Urinary bladder (tissue), 4 donors: ENCODE results near the gene CXXC5. TPM values are rescaled to one million over a fixed set of nuclear protein-coding genes. Genes with fewer than 3 reads are reported as not detected.

Experiments used
- DNase-seq: peaks from one replicate; pipeline ENCODE4 v3.0.0-alpha.2; 2015; ENCODE audit errors: extremely low spot score
- H3K27ac ChIP-seq: one replicate; pipeline ENCODE4 v1.5.1; 2013; ENCODE audit warnings: low read depth, mild to moderate bottlenecking, moderate library complexity
- H3K36me3 ChIP-seq: one replicate; pipeline ENCODE4 v1.6.1; 2013; ENCODE audit warnings: mild to moderate bottlenecking, moderate library complexity; ENCODE audit not compliant: insufficient read depth
- H3K4me1 ChIP-seq: one replicate; pipeline ENCODE4 v1.6.1; 2013; ENCODE audit warnings: mild to moderate bottlenecking, moderate library complexity; ENCODE audit not compliant: insufficient read depth
- H3K4me3 ChIP-seq: one replicate; pipeline ENCODE4 v1.5.1; 2013; ENCODE audit warnings: low read depth, low read length
- whole genome bisulfite sequencing: extraction: QIAGEN DNeasy Blood & Tissue Kit; methylation state at CpG from one replicate; pipeline ENCODE4 v1.1.7; 2013; 5-methylcytosine and 5-hydroxymethylcytosine counted together
- polyA plus RNA-seq: library from polyadenylated mRNA; stranded (reverse); fragments of 200-250 nt; gene quantifications from one replicate; pipeline ENCODE4 v1.2.3, GENCODE V29; 2013
- total RNA-seq: library from RNA; depleted of rRNA; stranded (reverse); fragments of >200 nt; gene quantifications from one replicate; pipeline ENCODE4 v1.2.3, GENCODE V29; 2014
- donor health status: healthy with polysubstance abuse.
- donor health status: healthy.

Gene CXXC5
- total and polyA plus RNA-seq, 2 donors, result 28.0 to 28.2 TPM

DNA sequence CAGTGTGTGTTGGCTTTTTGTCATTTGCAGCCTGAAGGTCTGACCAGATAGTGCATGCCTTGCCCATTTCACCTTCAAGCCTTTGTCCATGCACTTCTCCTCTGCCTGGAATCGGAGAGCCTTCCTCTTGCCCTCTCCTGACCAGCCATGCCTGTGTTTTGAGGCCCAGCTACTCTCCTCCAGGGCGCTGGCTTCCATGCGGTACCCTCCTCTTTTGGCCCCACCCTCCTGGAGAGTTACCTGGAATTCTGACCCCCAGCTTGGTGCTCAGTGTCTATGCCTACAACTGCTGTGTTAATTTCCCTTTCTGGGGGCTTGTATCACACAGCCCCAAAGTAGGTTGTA is 52.5 kb downstream of the CXXC5 start:
- no peak overlapping the region for H3K4me3 ChIP-seq
- H3K36me3 ChIP-seq, result no peaks in the 10 kb centered on the region
- WGBS, result 91% methylated on average over 3 of the region's 3 CpGs
- DNase-seq, result no peak
- H3K27ac ChIP-seq, result no peak overlapping the region
- no peaks in the 10 kb centered on the region for H3K4me1 ChIP-seq

- Histone ChIP-seq H3K36me3 (no peaks in the 10 kb centered on the region), H3K27ac (no peak overlapping the region), H3K4me1 (no peaks in the 10 kb centered on the region), H3K4me3 (no peak overlapping the region)
- no peak for DNase-seq
- 42% methylated on average over 22 of the region's 22 CpGs for WGBS
These were observed 53.0 kb downstream of the CXXC5 start for GRCh38 chr5:139701056-139701741.

- DNase-seq, result no peak
- Histone ChIP-seq H3K4me3 (no peak overlapping the region), H3K36me3 (no peaks in the 10 kb centered on the region), H3K4me1 (no peaks in the 10 kb centered on the region), H3K27ac (no peak overlapping the region)
- 87% methylated on average over 3 of the region's 3 CpGs for WGBS
These were observed 54.4 kb downstream of the CXXC5 start for GRCh38 chr5:139702548-139702947.

- H3K27ac ChIP-seq, result no peak overlapping the region
- DNase-seq, result no peak
- H3K36me3 ChIP-seq, result no peaks in the 10 kb centered on the region
- peaks cover 1% of the 10 kb centered on the region for H3K4me1 ChIP-seq
- WGBS, result 97% methylated on average over 4 of the region's 4 CpGs
- no peak overlapping the region for H3K4me3 ChIP-seq
These were observed 56.6 kb downstream of the CXXC5 start for GRCh38 chr5:139704748-139705147.

DNA sequence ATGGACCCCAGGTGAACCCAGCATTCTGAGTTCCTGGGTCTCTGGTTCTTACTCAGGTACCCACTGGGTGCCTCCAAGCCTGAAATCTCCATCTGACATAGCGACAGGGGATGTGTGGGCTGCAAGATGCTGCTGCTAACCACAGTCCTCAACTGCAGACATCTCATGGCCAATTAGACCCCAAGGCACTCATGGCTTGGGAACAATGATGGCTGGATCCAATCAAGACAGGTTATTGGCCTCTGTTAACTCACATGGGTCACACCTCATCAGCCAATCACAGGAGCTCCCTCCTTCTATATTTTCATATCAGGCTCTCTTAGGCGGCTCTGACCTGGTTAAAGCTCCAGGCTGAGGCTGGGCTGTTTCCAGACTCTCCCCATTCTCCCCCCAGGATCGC is 57.0 kb downstream of the CXXC5 start:
- H3K4me1 ChIP-seq, result peaks cover 1% of the 10 kb centered on the region
- 85% methylated on average over 3 of the region's 3 CpGs for WGBS
- H3K36me3 ChIP-seq, result no peaks in the 10 kb centered on the region
- DNase-seq, result no peak
- no peak overlapping the region for H3K4me3 ChIP-seq
- no peak overlapping the region for H3K27ac ChIP-seq

GRCh38 chr5:139705655-139706587 is 57.8 kb downstream of the CXXC5 start:
- Histone ChIP-seq H3K27ac (no peak overlapping the region), H3K4me1 (peaks cover 2% of the 10 kb centered on the region), H3K4me3 (no peak overlapping the region), H3K36me3 (no peaks in the 10 kb centered on the region)
- DNase-seq, result no peak
- 69% methylated on average over 10 of the region's 10 CpGs for whole genome bisulfite sequencing

DNA sequence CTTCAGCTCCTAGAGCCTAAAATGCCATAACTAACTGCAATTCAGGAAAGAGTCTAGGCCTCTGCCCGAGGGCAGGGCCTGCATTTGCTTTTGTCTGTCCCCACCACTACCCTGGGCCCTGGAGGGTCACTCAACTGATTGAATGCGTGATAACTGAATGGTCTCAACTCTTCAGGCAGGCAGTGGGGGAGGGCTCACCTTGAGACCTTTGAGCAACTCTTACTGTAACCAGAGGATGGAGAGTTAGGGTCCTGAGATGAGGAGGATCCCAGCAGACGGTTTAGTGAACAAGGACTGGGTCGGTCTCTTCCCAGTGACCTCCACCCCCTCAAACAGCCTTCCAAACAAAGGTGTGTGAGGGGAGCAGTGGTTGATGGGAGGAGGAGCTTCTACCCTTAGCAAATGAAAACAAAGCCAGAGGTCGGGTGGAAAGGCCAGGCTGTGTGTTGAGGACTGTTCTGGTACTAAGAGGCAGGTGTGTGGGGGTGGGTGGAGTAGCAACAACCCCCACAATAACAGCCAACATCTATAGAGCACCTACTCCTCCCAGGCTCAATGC is 59.4 kb downstream of the CXXC5 start:
- H3K4me1 ChIP-seq, result peaks cover 8% of the 10 kb centered on the region
- H3K4me3 ChIP-seq, result no peak overlapping the region
- no peak for DNase-seq
- 93% methylated on average over 5 of the region's 5 CpGs for WGBS
- no peaks in the 10 kb centered on the region for H3K36me3 ChIP-seq
- no peak overlapping the region for H3K27ac ChIP-seq

DNA sequence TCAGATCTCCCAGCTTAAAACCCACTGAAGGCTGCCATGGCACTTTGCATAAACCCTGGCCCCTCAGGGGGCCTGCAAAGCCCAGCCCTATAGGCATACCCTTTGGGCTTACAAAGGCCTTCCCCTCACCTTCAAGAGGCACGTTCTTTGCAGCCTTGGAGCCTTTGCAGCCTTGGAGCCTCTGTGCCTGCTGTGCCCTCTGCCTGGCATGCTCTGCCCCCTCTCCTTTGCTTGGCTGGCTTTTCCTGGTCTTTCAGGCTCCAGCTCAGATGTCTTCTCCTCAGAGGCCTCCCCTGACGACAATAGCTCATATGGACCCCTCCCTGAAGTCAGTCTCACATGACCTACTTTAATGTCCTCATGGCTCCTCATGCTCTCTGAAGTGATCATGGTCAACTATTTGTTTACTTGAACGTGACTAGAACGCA is 60.3 kb downstream of the CXXC5 start:
- no peaks in the 10 kb centered on the region for H3K36me3 ChIP-seq
- H3K4me1 ChIP-seq, result peaks cover 8% of the 10 kb centered on the region
- no peak overlapping the region for H3K27ac ChIP-seq
- no peak overlapping the region for H3K4me3 ChIP-seq
- no peak for DNase-seq
- WGBS, result 85% methylated on average over 4 of the region's 4 CpGs

GRCh38 chr5:139708877-139709581 is 60.9 kb downstream of the CXXC5 start:
- DNase-seq, result no peak
- Histone ChIP-seq H3K27ac (no peak overlapping the region), H3K4me1 (peaks cover 8% of the 10 kb centered on the region), H3K4me3 (peak overlapping the region; percentile 25), H3K36me3 (no peaks in the 10 kb centered on the region)
- WGBS, result 12% methylated on average over 42 of the region's 44 CpGs

DNA sequence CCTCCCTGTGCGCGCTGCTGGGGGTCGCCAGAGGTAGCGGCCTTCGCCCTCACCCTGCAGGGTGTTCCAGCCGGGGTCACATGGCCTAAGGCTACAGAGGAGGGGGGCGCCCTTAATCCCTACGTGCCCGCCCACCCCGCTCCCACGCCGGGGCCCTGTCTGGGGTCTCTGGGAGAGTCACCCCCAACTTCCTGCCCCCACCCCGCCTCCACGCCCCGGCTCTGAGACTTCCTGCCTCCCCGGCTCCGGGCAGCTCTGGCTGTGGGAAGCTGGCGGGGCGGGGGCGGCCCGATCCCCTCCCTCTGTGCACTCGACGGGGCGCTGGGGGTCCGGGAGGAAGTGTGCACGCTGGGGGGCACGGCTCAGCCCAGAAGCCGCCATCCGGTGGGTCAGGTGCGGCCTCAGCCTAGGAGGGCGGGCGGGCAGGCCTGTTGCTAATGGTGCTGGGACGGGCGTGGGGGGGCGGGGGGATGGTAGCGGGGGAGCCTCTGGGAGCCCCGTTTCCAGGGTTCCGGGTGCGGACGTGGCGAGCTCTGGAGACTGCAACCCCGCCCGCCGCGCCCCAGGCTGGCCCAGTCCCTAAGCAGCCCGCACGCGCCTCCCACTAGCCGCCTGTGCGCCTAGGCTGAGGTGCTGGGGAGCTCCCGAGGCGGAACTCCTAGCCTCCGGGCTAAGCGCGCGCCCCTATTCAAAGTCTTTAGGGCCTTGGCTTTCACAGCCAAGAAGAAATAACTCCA is 61.6 kb downstream of the CXXC5 start:
- no peaks in the 10 kb centered on the region for H3K36me3 ChIP-seq
- DNase-seq, result no peak
- H3K27ac ChIP-seq, result no peak overlapping the region
- WGBS, result 19% methylated on average over 56 of the region's 56 CpGs
- H3K4me3 ChIP-seq, result peak overlapping the region; percentile 25
- H3K4me1 ChIP-seq, result peaks cover 8% of the 10 kb centered on the region

DNA sequence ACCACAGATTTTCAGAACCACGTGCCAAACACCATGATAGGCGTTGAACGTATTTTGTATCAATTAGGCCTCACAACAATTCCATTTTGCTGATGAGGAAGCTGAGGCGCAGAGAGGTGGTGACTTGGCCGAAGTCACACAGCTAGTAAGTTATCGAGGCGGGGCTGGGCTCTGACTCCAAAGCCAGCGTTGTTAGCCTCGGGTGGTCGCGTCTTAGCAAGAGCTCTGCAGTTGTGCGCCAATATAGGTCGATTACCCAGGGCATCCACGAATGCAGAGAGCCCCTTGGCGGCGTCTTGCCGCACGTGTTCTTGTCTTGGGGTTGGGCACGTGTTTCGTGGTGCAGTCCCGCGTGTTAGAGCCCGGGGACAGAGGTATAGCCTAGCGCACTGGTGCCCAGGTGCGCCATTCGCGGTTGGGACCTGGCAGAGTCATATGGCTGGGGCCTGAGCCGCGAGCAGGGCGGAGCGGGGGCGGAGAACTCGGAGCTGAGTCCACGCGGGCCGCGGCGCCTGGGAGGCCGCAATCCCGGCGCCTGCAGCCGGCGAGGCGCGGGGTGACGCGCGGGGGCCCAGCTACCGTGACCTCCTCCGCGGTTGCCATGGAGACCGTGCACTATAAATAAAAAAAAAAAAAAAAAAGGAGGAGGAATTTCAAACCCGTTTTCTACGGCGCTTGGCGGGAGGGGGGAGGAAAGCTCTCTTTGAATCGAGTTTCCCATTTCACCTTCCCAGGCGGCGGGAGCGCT is 62.3 kb downstream of the CXXC5 start:
- peak overlapping the region; percentile 47 for H3K4me3 ChIP-seq
- WGBS, result 13% methylated on average over 60 of the region's 60 CpGs
- peaks cover 8% of the 10 kb centered on the region for H3K4me1 ChIP-seq
- H3K27ac ChIP-seq, result no peak overlapping the region
- no peaks in the 10 kb centered on the region for H3K36me3 ChIP-seq
- no peak for DNase-seq

GRCh38 chr5:139711067-139711905 is 63.1 kb downstream of the CXXC5 start:
- 1% methylated on average over 68 of the region's 68 CpGs for WGBS

More at GRCh38 chr5:139711067-139711905, 63.1 kb downstream of the CXXC5 start:
- H3K4me1 ChIP-seq, result peaks cover 8% of the 10 kb centered on the region
- DNase-seq, result no peak
- H3K27ac ChIP-seq, result no peak overlapping the region
- peak overlapping the region; percentile 47 for H3K4me3 ChIP-seq
- no peaks in the 10 kb centered on the region for H3K36me3 ChIP-seq
